ENCODE data around the gene SNPH.

GRCh38 chr20:1310071-1310470, 44.0 kb downstream of the SNPH start:
- TF ChIP-seq CTCF (IDR thresholded peaks at IDR 0.05) (no peak), POLR2A (IDR thresholded peaks at IDR 0.05) (no peak)
